HEK293 (cell line): ENCODE data around the gene HHIP.

Experiments used
- CTCF ChIA-PET: fragments of 350-600 bp; formaldehyde crosslinking; extraction: SDS; loops from one replicate; lab custom pipeline; 2021; ENCODE audit warnings: antibody characterized with exemption; lab: Yijun Ruan, JAX
- POLR2A ChIA-PET: fragments of 300-600 bp; formaldehyde crosslinking; extraction: SDS; loops from one replicate; lab custom pipeline; 2020; ENCODE audit warnings: antibody characterized with exemption, inconsistent platforms; lab: Yijun Ruan, JAX
- H3K27ac ChIP-seq: fragments of 200-500 bp; sonication (Bioruptor generic); 2 replicates; pipeline ENCODE4 v1.5.1; 2014; ENCODE audit warnings: low read depth, low read length, control low read depth, inconsistent platforms; ENCODE audit errors: extremely low read depth
- H3K36me3 ChIP-seq, 2 experiments: fragments of 200-500 bp in 1 of 2; sonication (Bioruptor generic) in 1 of 2; 1 replicate in 1 of 2; 2 replicates in 1 of 2; pipeline ENCODE4 v1.5.1; 2014 to 2017; ENCODE audit warnings: inconsistent platforms in 2 of 2, low read length in 2 of 2; ENCODE audit not compliant: control insufficient read depth in 2 of 2, insufficient read depth in 1 of 2
- H3K4me1 ChIP-seq: fragments of 200-500 bp; sonication (Bioruptor generic); 2 replicates; pipeline ENCODE4 v1.5.1; 2014; ENCODE audit warnings: mild to moderate bottlenecking, low read length, inconsistent platforms; ENCODE audit not compliant: control insufficient read depth, insufficient read depth
- H3K4me3 ChIP-seq: 2 replicates; pipeline ENCODE4 v1.5.1; 2011; ENCODE audit warnings: low read depth, mild to moderate bottlenecking, control low read depth, low read length, moderate library complexity
- H3K9me3 ChIP-seq: fragments of 200-500 bp; sonication (Bioruptor generic); 2 replicates; pipeline ENCODE4 v1.5.1; 2014; ENCODE audit warnings: low read depth, low read length, inconsistent platforms; ENCODE audit not compliant: control insufficient read depth, insufficient read depth
- AEBP2 ChIP-seq: fragments of 450-650 bp; formaldehyde crosslinking; IDR thresholded peaks from 2 replicates; pipeline ENCODE4 v1.5.1; 2016; ENCODE audit warnings: missing biosample characterization, missing genetic modification characterization, borderline replicate concordance
- BCL6B ChIP-seq: fragments of 450-650 bp; formaldehyde crosslinking; IDR thresholded peaks from 2 replicates; pipeline ENCODE4 v1.5.1; 2017; ENCODE audit warnings: missing biosample characterization, missing genetic modification characterization
- HOXA7 ChIP-seq: sonication (generic); formaldehyde crosslinking; IDR thresholded peaks from 2 replicates; pipeline ENCODE4 v1.8.1; 2022; ENCODE audit warnings: missing genetic modification reagents, borderline replicate concordance
- MYNN ChIP-seq: fragments of 450-650 bp; formaldehyde crosslinking; IDR thresholded peaks from 2 replicates; pipeline ENCODE4 v1.5.1; 2016; ENCODE audit warnings: missing biosample characterization, missing genetic modification characterization, borderline replicate concordance
- MZF1 ChIP-seq: fragments of 450-650 bp; formaldehyde crosslinking; IDR thresholded peaks from 2 replicates; pipeline ENCODE4 v1.5.1; 2017; ENCODE audit warnings: missing biosample characterization, missing genetic modification characterization, borderline replicate concordance
- PRDM10 ChIP-seq: fragments of 450-650 bp; formaldehyde crosslinking; IDR thresholded peaks from 2 replicates; pipeline ENCODE4 v1.5.1; 2016; ENCODE audit warnings: missing biosample characterization, missing genetic modification characterization
- REST ChIP-seq: fragments of 450-650 bp; formaldehyde crosslinking; IDR thresholded peaks from 2 replicates; pipeline ENCODE4 v1.5.1; 2016; ENCODE audit warnings: missing biosample characterization, missing genetic modification characterization
- SALL2 ChIP-seq: fragments of 450-650 bp; formaldehyde crosslinking; IDR thresholded peaks from 2 replicates; pipeline ENCODE4 v1.5.0; 2017; ENCODE audit warnings: missing biosample characterization, mild to moderate bottlenecking, missing genetic modification characterization, borderline replicate concordance
- SCRT2 ChIP-seq: fragments of 450-650 bp; formaldehyde crosslinking; IDR thresholded peaks from 2 replicates; pipeline ENCODE4 v1.5.1; 2016; ENCODE audit warnings: missing biosample characterization, missing genetic modification characterization
- ZBTB10 ChIP-seq: fragments of 450-650 bp; formaldehyde crosslinking; IDR thresholded peaks from 2 replicates; pipeline ENCODE4 v1.5.1; 2016; ENCODE audit warnings: missing biosample characterization, missing genetic modification characterization
- ZBTB6 ChIP-seq: fragments of 450-650 bp; formaldehyde crosslinking; IDR thresholded peaks from 2 replicates; pipeline ENCODE4 v1.5.1; 2017; ENCODE audit warnings: missing biosample characterization, missing genetic modification characterization
- ZFP41 ChIP-seq: fragments of 450-650 bp; formaldehyde crosslinking; IDR thresholded peaks from 2 replicates; pipeline ENCODE4 v1.5.1; 2016; ENCODE audit warnings: missing biosample characterization, missing genetic modification characterization, borderline replicate concordance
- ZNF112 ChIP-seq: fragments of 450-650 bp; formaldehyde crosslinking; IDR thresholded peaks from 2 replicates; pipeline ENCODE4 v1.5.0; 2017; ENCODE audit warnings: missing biosample characterization, missing genetic modification characterization
- ZNF121 ChIP-seq: fragments of 450-650 bp; formaldehyde crosslinking; IDR thresholded peaks from 2 replicates; pipeline ENCODE4 v1.5.1; 2016; ENCODE audit warnings: missing biosample characterization, missing genetic modification characterization
- ZNF133 ChIP-seq: fragments of 450-650 bp; formaldehyde crosslinking; IDR thresholded peaks from 2 replicates; pipeline ENCODE4 v1.5.1; 2016; ENCODE audit warnings: missing biosample characterization, missing genetic modification characterization
- ZNF184 ChIP-seq: fragments of 450-650 bp; IDR thresholded peaks from 2 replicates; pipeline ENCODE4 v1.5.1; 2018; ENCODE audit warnings: missing biosample characterization, mild to moderate bottlenecking, missing genetic modification characterization
- ZNF223 ChIP-seq: fragments of 450-650 bp; formaldehyde crosslinking; IDR thresholded peaks from 2 replicates; pipeline ENCODE4 v1.5.1; 2016; ENCODE audit warnings: missing biosample characterization, missing genetic modification characterization
- ZNF501 ChIP-seq: fragments of 450-650 bp; formaldehyde crosslinking; IDR thresholded peaks from 2 replicates; pipeline ENCODE4 v1.5.1; 2016; ENCODE audit warnings: missing biosample characterization, missing genetic modification characterization
- ZNF658 ChIP-seq: fragments of 450-650 bp; formaldehyde crosslinking; IDR thresholded peaks from 2 replicates; pipeline ENCODE4; 2016; ENCODE audit warnings: missing biosample characterization, missing genetic modification characterization
- ZNF692 ChIP-seq: fragments of 450-650 bp; formaldehyde crosslinking; IDR thresholded peaks from 2 replicates; pipeline ENCODE4 v1.5.1; 2016; ENCODE audit warnings: missing biosample characterization, missing genetic modification characterization
- ZNF701 ChIP-seq: fragments of 450-650 bp; formaldehyde crosslinking; IDR thresholded peaks from 2 replicates; pipeline ENCODE4 v1.5.1; 2016; ENCODE audit warnings: missing biosample characterization, missing genetic modification characterization

Gene HHIP

GRCh38 chr4:144685911-144686310, 40.0 kb downstream of the HHIP start (continued):
- TF ChIP-seq PRDM10 (tag by site-specific recombination) (no peak), ZNF701 (tag by site-specific recombination) (no peak), HOXA7 (CRISPR knock-in tag) (no peak)
- TF ChIP-seq, all 188 proteins: peak for 0

GRCh38 chr4:144686921-144687320, 41.0 kb downstream of the HHIP start:
- Histone ChIP-seq H3K9me3 (no peaks in the 10 kb centered on the region), H3K36me3 (no peaks in the 10 kb centered on the region), H3K4me1 (no peaks in the 10 kb centered on the region), H3K27ac (no peak overlapping the region), H3K4me3 (no peak overlapping the region)
- ChIA-PET CTCF (no interaction called here), POLR2A (no interaction called here)
- no peak for TF ChIP-seq ZNF133
- no peak for TF ChIP-seq BCL6B (tag by site-specific recombination)
- no peak for TF ChIP-seq MZF1 (tag by site-specific recombination)
- TF ChIP-seq ZNF658 (tag by site-specific recombination): no peak
- TF ChIP-seq SALL2 (tag by site-specific recombination): no peak
- no peak for TF ChIP-seq MYNN (tag by site-specific recombination)
- no peak for TF ChIP-seq ZNF223 (tag by site-specific recombination)
- no peak for TF ChIP-seq ZNF112 (tag by site-specific recombination)
- TF ChIP-seq REST (tag by site-specific recombination): no peak
- no peak for TF ChIP-seq ZBTB6
- TF ChIP-seq ZNF692: no peak
- no peak for TF ChIP-seq ZBTB10
- TF ChIP-seq ZFP41 (tag by site-specific recombination): no peak
- no peak for TF ChIP-seq ZNF501 (tag by site-specific recombination)
- TF ChIP-seq SCRT2 (tag by site-specific recombination): no peak
- TF ChIP-seq AEBP2 (tag by site-specific recombination): no peak
- no peak for TF ChIP-seq ZNF121 (tag by site-specific recombination)
- no peak for TF ChIP-seq ZNF184 (tag by site-specific recombination)
